MG63 (cell line): ENCODE measurements around the gene SHE. TPM values are rescaled to one million over a fixed set of nuclear protein-coding genes. Genes with fewer than 3 reads are reported as not detected.

Experiments
- total RNA-seq: library from RNA; depleted of rRNA; stranded (reverse); fragments of >200 nt; shearing (Covaris generic); gene quantifications from 2 replicates; pipeline ENCODE4 v1.2.3, GENCODE V29; 2014; ENCODE audit warnings: low replicate concordance; rRNA removed

Gene SHE
- total RNA-seq, 1 experiment from 2014 or later = not detected

Other genes starting within 250 kb of the SHE start
- 212 and 243 TPM in 2 replicates for gene HAX1, start 229.8 kb downstream of the SHE start, total RNA-seq
- not detected in 2 replicates for gene AQP10, start 181.3 kb downstream of the SHE start, total RNA-seq
- 58.1 and 74.8 TPM in 2 replicates for gene ATP8B2, start 176.9 kb downstream of the SHE start, total RNA-seq
- gene IL6R, start 97.1 kb downstream of the SHE start, total RNA-seq = 6.0 and 10.0 TPM in 2 replicates
- not detected in 2 replicates for gene TDRD10, start 193 bp downstream of the SHE start, total RNA-seq
- 38.1 and 66.0 TPM in 2 replicates for gene UBE2Q1, start 56.2 kb upstream of the SHE start, total RNA-seq
- not detected in 2 replicates for gene CHRNB2, start 65.4 kb upstream of the SHE start, total RNA-seq
- gene ADAR, start 105.8 kb upstream of the SHE start, total RNA-seq = 63.6 and 63.9 TPM in 2 replicates